PC-3 (cell line): ENCODE results near the gene AK8.

Experiments used
- CTCF ChIP-seq: fragments of 300-600 bp; sonication (generic); conservative IDR thresholded peaks from 2 replicates; pipeline ENCODE4 v1.5.1; 2017; ENCODE audit warnings: antibody characterized with exemption, low read depth, mild to moderate bottlenecking, low read length
- EZH2 ChIP-seq: fragments of 300-600 bp; sonication (generic); IDR thresholded peaks from one replicate; pipeline ENCODE4 v1.6.1; 2017; ENCODE audit warnings: antibody characterized with exemption, mild to moderate bottlenecking, low read length; ENCODE audit not compliant: unreplicated experiment
- EZH2phosphoT487 ChIP-seq: fragments of 300-600 bp; sonication (generic); IDR thresholded peaks from 2 replicates; pipeline ENCODE4 v1.6.1; 2018; ENCODE audit warnings: mild to moderate bottlenecking, antibody characterized with exemption, low read length, borderline replicate concordance

GRCh38 chr9:132679946-132680625, 198.0 kb downstream of the AK8 start:
- TF ChIP-seq CTCF: no peak
- TF ChIP-seq EZH2: no peak
- no peak for TF ChIP-seq EZH2phosphoT487
